ENCODE measurements around the gene GIMAP1. TPM values are rescaled to one million over a fixed set of nuclear protein-coding genes. Genes with fewer than 3 reads are reported as not detected.

The GIMAP1 gene
- total RNA-seq, 1 experiment from 2014 or later: 0.10 TPM

DNA sequence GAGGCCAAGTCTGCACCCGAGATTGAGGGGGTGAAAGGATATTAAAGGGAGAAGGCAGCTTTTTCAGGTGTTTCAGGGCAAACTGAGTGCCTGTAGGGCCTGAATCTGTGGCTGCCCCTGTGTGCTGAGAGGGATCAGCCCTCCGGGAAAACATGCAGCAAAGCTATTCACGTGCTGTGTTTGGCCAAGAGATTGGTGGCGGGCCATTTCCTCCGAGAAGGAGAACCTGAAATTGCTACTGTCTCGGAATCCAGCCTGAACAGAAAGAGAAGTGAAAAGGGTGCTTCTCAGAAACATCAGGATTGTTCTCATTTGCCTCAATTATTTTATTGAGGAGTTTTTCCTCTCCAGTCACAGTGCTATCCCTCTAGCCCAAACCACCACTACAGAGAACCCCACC is 36.8 kb downstream of the GIMAP1 start:
- Histone ChIP-seq H3K79me2 (ENCODE audit: insufficient read depth, low read length) (no peaks in the 10 kb centered on the region), H3K36me3 (ENCODE audit: control insufficient read depth in 1 of 2, insufficient read depth in 2 of 2, low read length in 2 of 2) (no peaks in the 10 kb centered on the region), H3K9me2 (ENCODE audit: insufficient read depth) (no peaks in the 10 kb centered on the region), H3K9me3 (ENCODE audit: control insufficient read depth in 1 of 2, insufficient read depth in 1 of 2, low read depth in 1 of 2, low read length in 2 of 2) (no peaks in the 10 kb centered on the region), H3K27ac (ENCODE audit: low read depth, low read length) (no peak overlapping the region), H3K4me1 (ENCODE audit: control insufficient read depth in 1 of 2, insufficient read depth in 2 of 2, low read length in 2 of 2) (no peaks in the 10 kb centered on the region), H3K4me2 (ENCODE audit: low read length) (no peak overlapping the region), H4K20me1 (ENCODE audit: insufficient read depth) (no peaks in the 10 kb centered on the region), H3K27me3 (ENCODE audit: insufficient read depth, low read length) (peaks cover 23% of the 10 kb centered on the region), H3K4me3 (replicated peaks in 1 of 2; ENCODE audit: low read depth in 1 of 2, low read length in 2 of 2) (no peak overlapping the region), H2AFZ (ENCODE audit: low read depth, low read length, poor library complexity, severe bottlenecking) (no peak overlapping the region), H3K9ac (ENCODE audit: low read length) (no peak overlapping the region)
- DNase-seq (ENCODE audit: low read depth, low spot score) (no peak), ATAC-seq (no peak)
- no TSS peak for BruUV-seq (replicated peaks)
- RAD21 ChIA-PET (ENCODE audit: low non-redundant PET in 1 of 2, low total read pairs in 2 of 2, uncharacterized antibody in 2 of 2, unreplicated experiment in 2 of 2): no interaction called here
- CTCF ChIA-PET: no interaction called here
- intact Hi-C loops (cut with micrococcal nuclease): no loop called here
- TF ChIP-seq CEBPB (IDR thresholded peaks at IDR 0.05; ENCODE audit: low read depth): no peak
- TF ChIP-seq, protein P1, sequence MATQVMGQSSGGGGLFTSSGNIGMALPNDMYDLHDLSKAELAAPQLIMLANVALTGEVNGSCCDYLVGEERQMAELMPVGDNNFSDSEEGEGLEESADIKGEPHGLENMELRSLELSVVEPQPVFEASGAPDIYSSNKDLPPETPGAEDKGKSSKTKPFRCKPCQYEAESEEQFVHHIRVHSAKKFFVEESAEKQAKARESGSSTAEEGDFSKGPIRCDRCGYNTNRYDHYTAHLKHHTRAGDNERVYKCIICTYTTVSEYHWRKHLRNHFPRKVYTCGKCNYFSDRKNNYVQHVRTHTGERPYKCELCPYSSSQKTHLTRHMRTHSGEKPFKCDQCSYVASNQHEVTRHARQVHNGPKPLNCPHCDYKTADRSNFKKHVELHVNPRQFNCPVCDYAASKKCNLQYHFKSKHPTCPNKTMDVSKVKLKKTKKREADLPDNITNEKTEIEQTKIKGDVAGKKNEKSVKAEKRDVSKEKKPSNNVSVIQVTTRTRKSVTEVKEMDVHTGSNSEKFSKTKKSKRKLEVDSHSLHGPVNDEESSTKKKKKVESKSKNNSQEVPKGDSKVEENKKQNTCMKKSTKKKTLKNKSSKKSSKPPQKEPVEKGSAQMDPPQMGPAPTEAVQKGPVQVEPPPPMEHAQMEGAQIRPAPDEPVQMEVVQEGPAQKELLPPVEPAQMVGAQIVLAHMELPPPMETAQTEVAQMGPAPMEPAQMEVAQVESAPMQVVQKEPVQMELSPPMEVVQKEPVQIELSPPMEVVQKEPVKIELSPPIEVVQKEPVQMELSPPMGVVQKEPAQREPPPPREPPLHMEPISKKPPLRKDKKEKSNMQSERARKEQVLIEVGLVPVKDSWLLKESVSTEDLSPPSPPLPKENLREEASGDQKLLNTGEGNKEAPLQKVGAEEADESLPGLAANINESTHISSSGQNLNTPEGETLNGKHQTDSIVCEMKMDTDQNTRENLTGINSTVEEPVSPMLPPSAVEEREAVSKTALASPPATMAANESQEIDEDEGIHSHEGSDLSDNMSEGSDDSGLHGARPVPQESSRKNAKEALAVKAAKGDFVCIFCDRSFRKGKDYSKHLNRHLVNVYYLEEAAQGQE (IDR thresholded peaks at IDR 0.05; ENCODE audit: low read depth): no peak
- TF ChIP-seq POLR2A (IDR thresholded peaks at IDR 0.05; ENCODE audit: borderline replicate concordance, extremely low read depth, insufficient read depth, insufficient read length): no peak
- TF ChIP-seq, protein P2, sequence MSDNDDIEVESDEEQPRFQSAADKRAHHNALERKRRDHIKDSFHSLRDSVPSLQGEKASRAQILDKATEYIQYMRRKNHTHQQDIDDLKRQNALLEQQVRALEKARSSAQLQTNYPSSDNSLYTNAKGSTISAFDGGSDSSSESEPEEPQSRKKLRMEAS (IDR thresholded peaks at IDR 0.05): no peak
- no peak for TF ChIP-seq YY1 (IDR thresholded peaks at IDR 0.05; ENCODE audit: extremely low read depth, insufficient replicate concordance, low read depth, low read length)
- no peak for TF ChIP-seq CBX3 (IDR thresholded peaks at IDR 0.05; ENCODE audit: low read depth)
- no peak for TF ChIP-seq SRF (IDR thresholded peaks at IDR 0.05; ENCODE audit: low read depth)
- TF ChIP-seq POLR2AphosphoS5 (IDR thresholded peaks at IDR 0.05; ENCODE audit: low read depth, low read length): no peak
- POLR2A ChIA-PET: no interaction called here

Measured in HCT116 (cell line).